NT2/D1 (cell line): ENCODE data around the gene SKAP1.

Source experiments
- SUZ12 ChIP-seq: IDR thresholded peaks from 2 replicates; pipeline ENCODE4 v1.6.1; 2011; ENCODE audit not compliant: insufficient read length, insufficient read depth; ENCODE audit errors: extremely low read depth
- YY1 ChIP-seq: IDR thresholded peaks from 2 replicates; pipeline ENCODE4 v1.6.1; 2011; ENCODE audit not compliant: insufficient read length, insufficient read depth
- ZNF274 ChIP-seq: IDR thresholded peaks from 2 replicates; pipeline ENCODE4 v1.6.1; 2011; ENCODE audit warnings: mild to moderate bottlenecking, low read depth, low read length

DNA sequence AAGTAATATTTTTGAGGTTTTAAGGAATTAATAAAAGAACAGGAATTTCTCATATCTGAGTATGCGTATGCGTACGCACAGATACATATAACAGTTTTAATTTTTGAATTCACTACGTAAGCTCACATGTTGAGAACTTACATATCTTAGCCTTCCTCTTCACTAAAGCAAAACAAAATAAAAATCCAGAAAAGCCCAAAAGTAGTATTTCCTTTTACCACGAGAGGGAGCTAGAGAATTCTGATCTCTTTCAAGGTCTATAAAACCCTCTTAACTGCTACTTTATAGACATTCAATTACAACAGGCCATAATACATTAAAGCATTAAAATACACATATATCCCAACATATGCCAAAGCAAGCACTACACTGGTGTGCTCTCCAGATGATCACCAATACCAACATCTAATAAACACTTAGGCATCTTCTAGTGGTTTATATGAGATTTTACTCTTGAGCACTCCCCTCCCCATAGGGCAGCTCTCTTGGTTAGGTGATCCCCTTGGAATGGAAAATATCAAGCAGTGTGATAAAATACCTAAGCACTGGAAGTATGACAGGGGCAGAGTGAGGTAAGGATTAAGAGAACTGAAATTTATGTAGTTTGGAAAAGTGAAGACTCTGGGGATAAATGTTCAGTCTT lies 94.0 kb downstream of the SKAP1 start:
- TF ChIP-seq ZNF274 (no peak), SUZ12 (no peak), YY1 (no peak)
